ENCODE results near the gene ORM1. TPM values are rescaled to one million over a fixed set of nuclear protein-coding genes. Genes with fewer than 3 reads are reported as not detected.
"Not testable (repeated sequence)": the region's sequence is repeated elsewhere in the genome, so short reads cannot be mapped to it uniquely, and the experiment has no call there.

The ORM1 gene
- total RNA-seq (2014; rRNA removed; shearing (Covaris generic)): not detected in 2 replicates

DNA sequence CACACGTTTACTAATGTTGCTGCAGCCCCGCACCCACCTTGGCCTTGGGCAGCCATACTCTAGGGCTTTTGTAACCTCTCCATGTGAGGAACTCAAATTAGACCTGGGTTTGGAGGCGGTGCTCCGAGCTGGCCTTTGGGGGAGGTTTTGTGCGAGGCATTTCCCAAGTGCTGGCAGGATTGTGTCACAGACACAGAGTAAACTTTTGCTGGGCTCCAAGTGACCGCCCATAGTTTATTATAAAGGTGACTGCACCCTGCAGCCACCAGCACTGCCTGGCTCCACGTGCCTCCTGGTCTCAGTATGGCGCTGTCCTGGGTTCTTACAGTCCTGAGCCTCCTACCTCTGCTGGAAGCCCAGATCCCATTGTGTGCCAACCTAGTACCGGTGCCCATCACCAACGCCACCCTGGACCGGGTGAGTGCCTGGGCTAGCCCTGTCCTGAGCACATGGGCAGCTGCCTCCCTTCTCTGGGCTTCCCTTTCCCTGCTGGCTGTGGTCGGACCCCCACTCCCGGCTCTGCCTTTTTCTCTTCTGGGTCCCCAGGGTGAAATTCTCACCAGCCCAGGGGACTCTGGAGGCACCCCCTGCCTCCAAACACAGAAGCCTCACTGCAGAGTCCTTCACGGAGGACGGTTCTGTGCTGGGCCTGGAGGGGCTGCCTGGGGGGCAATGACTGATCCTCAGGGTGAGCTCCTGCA is at the start of gene ORM1:
Gene ORM1 (plus strand): TSS at position 268 of the 701 bp plus-strand sequence. CDS start 36 bp downstream, at position 304.
- DNase-seq (ENCODE audit: low read depth): not testable (repeated sequence)

DNA sequence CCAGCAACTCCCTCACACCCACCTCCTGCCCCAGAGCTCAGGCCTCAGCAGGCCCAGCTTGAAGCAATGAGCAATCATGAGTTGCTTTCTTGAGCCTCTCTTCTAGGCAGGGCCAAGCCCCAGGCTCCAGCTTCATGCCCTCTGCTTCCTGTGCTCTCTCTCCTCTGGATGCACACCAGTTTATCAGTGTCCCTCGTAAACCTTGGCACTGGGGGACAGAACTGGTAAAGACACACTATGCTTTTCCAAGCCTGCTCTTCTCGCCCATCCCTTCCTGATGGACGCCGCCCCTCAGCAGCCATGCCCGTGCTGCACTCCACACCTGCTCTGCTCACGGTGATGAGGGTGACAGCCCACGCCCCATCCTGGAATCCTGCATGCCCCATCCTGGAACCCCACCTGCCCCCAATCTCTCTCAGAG is 49.4 kb upstream of the ORM1 start:
- DNase-seq (ENCODE audit: low read depth): no peak

DNA sequence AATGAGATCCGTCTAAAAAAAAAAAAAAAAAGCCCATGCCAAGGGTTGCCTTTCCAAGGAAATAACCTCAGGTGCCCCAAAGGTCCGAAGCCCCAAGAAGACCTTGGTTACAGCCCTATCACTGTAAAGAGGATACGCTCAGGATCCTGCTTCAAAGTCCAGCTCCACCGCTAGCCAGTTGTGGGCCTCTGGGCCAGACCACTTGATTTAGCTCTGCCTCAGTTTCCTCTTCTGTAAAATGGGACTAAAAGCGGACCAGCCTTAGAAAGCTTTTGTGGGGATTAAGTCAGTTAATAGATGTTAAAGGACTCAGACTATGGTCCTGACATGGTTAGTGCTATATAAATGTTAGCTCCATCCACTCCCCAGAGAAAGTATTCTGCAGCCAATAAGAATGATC is 48.7 kb upstream of the ORM1 start:
- DNase-seq (ENCODE audit: low read depth): no peak

DNA sequence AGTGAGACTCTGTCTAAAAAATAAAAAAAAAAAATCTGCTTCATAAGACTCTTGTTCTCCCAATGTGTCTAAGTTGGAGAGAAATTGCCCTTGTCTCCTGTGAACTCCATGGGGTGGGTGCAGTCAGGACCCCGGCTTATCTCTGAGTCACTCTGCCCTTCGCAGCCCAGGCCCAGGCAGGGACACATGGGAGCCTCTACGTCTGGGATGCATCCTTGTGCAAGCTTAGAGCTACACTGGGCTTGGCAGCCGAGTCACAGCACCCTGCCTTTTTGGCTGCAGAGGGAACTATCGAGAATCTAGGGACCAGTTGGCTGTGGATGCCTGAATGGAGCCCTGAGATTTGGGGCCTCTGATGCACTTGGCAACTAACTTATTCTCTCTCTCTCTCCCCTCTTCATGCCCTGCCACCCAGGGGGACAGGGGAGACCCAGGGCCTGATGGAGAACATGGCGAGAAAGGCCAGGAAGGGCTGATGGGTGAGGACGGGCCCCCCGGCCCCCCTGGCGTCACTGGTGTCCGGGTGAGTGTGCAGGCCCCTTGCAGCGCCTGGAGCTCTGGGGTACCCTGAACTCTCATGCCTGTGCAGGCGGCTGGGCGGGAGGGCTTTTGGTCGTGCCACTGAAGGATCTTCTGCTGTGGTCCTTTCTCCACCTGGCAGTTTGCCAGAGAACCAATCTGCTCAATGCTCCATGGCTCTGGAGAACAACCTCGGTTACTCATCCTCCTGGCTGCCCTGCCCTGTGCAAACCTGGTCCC is 47.5 kb upstream of the ORM1 start:
- DNase-seq (ENCODE audit: low read depth): peak; percentile 35

DNA sequence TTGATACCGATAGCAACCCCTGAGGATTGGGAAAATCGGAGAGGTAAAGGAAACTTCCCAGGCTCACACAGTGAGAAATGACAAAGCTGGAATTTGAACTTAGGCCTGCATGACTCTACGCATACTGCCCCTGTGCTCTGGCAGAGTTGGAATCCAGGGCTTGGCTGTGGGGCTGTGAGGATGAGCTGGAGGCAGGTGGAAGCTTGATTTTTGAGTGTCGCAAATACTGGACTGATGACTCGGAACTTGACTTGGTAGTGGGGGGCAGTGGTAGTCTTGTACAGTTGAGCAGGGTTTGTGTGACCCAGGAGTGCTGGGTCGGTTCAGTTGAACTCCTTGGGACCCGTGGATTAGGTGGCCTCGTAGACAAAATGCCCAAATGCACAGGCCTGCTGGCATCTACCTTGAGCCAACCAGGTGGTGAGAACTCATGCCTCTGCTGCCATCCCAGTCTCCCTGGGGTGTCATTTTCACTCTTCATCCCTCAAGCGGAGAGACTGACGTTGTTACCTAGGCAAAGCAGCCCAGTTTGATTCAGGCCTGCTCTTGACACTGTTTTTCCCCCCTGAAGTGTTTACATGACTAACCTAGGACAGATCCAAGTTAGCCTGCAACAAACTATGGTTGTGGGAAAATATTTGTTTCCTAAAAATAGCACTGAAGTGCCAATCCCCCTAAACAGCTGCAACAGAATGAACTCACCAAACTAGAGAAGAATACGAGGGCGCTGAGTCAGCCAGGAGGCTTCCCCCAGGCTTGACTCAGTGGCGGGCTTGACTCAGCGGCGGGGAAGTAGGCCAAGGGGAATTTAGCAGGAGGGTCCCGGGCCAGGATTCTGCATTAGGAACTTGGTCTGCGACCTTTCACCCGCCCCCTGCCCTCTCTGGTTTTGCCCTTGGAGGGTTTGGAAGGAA is 45.7 kb upstream of the ORM1 start:
- DNase-seq (ENCODE audit: low read depth): peak; percentile 95

DNA sequence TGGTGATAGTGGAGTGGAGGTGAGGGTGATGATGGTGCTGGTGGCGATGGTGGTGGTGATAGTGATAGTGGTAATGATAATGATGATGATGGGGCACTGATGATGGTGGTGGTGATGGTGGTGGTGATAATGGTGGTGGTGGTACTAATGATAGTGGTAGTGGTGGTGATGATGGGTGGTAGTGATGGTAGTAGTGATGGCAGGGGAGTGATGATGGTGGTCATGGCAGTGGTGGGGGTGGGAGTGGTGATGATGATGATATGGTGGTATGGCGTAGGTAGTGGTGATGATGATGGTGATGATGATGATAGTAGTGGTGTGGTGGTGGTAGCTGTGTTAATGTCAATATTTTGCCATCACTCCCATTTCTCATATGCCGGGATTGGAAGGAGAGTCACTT is 44.5 kb upstream of the ORM1 start:
- no peak for DNase-seq (ENCODE audit: low read depth)

DNA sequence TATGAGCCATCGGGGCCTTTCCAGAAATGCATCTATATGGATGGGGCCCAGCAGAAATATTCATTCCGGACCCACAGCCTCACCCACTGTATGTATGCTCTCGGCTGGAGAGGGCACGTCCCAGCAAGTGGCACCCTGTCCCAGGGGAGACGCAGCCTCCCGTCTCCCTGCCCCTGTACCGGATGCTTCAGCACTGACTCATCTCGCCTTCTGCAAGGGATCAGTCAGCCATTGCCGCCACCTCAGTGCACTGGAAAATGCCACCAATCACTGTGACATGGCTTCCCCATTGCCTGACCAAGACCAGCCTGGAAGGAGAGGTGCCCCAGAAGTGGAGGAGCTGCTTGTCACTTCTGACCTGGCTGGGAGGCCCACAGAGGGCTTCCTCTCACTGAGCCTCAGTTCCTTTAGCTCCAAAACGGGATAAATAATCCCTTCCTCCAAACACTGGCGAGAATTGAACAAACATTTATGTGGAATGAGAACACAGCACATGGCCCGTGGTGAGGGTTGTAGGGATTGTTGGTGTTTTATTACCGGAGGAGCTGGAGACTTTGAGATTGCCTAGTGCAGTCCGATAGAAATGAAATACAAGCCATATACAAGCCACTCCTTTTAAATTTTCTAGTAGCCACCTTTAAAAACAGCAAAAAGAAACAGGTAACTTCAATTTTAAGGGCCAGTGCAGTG is 43.9 kb upstream of the ORM1 start:
- DNase-seq (ENCODE audit: low read depth): peak; percentile 82

DNA sequence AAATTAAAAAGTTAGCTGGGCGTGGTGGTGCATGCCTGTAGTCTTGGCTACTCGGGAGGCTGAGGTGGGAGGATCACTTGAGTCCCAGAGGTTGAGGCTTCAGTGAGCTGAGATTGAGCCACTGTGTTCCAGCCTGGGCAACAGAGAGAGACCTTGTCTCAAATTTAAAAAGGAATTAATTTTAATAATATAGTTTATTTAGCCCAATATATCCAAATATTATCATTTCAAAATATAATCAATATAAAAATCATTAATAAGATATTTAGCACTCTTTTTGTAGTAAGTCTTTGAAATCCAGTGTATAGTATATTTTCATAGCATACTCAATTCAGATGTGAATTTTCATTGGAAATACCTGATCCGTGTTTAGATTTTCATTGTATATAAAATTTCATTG is 43.2 kb upstream of the ORM1 start:
- no peak for DNase-seq (ENCODE audit: low read depth)

DNA sequence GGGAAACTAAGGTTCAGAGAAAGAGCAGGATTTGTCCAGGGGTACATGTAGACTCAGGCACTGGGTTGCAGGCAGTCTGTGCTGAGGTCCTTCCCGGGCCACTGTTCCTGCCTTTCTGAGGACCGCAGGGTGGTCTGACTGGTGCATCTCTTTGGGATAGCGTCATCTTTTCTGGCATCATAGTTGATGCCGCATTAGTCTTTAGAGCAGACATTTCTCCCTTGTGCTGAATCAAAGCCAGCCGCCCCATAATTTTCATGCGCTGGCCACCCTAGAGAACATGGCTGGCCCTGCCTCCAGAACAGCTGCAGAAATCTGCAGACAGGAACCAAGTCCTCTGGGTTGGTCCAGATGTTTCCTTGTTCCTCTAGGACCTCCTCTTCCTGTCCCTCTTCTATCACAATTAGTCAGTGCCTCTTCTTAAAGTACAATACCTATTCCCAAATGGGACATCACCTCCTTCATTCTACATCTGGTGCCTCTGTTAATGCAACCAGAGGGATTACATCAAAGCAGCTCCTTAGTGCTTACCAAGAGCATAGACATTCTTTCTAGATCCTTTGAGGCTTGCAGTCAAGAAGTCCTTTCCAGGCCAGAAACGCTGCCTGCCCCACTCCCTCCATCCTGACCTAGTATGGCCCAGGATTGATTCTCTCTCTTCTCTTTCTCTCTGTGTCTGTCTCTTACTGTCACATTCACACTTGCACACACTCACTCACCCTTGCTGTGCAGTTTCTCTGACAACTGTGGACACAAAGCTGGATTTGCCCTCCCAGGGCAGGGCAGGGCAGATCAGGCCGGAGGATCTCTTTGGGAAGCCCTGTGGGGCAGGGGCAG is 42.0 kb upstream of the ORM1 start:
- no peak for DNase-seq (ENCODE audit: low read depth)

DNA sequence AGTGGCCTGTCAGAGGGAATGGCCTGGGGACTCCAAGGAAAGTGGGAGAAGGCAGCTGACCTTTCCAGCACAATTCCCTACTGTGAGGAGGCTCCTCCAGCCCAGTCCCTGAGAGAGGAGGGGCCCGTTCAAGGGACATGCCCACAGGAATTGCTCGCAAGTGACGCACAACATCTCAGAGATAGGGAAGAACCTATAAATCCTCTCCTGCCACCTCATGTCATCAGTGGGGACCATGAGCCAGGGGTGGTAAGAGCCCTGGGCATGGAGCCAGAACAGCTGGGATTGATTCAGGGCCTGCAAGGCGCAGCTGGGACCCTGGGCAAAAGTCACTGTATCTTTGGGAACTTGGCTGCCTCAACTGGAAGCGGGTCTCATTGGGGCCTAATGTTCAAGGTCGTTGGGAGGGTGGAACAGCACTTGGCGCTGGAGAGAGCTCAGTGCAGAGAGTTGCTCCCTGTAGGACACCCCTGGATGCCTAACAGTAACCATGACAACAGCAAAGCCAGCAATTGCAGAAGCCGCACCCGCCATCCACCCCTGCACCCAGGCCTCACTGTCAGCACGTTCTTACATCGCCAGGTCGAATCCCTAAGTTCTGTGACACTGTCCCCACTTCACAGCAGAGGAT is 41.3 kb upstream of the ORM1 start:
- DNase-seq (ENCODE audit: low read depth): peak; percentile 92

DNA sequence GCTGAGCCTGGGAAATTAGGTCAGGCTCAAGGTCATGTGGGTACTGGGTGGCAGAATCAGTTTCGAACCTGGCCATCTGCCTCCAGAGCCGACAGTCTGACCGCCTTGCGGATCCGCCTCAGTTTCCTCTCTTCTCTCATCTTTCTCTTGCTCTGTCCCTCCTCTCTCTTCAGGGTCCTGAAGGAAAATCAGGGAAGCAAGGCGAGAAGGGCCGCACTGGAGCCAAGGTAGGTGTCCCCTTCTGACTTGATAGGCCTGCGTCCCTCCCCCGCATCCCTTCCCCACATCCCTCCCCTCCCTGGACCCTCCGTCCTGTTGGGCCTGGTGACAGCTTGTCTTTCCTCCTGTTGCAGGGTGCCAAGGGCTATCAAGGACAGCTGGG is 40.8 kb upstream of the ORM1 start:
- no peak for DNase-seq (ENCODE audit: low read depth)

DNA sequence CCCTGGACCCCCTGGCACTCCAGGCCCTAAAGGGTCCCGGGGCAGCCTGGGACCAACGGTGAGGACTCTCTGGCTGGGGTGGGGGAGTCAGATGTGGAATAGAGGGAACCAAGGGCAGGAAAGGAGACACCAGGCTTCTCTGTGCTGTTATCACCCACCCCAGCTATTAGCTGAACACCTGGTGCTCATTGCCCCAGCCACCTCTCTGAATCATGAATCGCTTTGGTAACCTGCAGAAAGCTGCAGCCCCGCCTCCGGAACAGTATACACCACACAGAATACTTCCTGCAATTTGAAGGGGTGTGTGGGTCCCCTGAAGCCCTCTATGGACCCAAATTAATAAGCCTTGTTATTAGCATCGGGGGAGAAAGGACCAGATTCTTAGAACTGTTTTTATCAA is 40.4 kb upstream of the ORM1 start:
- no peak for DNase-seq (ENCODE audit: low read depth)

DNA sequence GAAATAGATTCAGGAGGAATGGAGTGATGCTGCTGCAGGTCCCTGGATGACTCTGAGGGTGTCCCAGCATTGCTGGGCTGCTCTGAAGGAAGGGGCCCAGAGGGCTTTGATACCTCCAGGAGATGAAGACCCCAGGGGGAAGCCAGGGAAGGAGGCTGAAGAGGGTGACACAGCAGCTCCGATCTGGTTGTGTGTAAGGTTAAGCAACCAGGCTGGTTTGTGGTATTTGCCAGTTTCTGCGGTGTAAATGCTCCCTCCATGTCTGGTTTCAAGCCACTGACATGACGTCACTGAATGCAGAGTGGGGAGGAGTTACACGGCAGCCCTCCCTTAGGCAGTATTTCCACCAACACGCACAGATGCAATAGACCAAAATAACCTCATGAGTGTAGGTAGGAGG is 40.0 kb upstream of the ORM1 start:
- peak; percentile 95 for DNase-seq (ENCODE audit: low read depth)

DNA sequence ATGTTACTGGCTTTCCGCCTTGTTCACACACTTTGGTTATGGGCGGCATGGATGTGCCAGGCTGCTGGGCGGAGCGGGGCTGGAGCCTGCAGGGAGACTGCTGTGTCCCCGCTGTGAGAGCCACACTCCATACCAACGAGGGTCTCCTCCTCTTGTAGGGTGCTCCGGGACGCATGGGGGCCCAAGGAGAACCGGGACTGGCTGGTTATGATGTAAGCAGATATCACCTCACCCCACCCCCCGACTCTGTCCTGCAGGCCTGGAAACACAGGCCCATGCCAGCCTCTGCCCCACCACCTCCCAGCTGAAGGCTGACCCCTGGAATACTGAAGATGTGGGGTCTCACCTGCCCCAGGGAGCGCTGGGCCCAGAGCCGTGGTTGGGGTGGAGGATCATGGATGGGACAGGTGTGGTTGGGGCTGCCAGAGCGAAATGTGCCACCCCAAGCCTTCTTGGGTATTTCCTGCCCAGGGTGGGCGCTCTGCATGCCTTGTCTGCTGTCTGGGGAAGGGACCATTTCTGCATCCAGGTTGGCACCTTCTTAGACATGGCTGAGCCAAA is 39.3 kb upstream of the ORM1 start:
- DNase-seq (ENCODE audit: low read depth): no peak

DNA sequence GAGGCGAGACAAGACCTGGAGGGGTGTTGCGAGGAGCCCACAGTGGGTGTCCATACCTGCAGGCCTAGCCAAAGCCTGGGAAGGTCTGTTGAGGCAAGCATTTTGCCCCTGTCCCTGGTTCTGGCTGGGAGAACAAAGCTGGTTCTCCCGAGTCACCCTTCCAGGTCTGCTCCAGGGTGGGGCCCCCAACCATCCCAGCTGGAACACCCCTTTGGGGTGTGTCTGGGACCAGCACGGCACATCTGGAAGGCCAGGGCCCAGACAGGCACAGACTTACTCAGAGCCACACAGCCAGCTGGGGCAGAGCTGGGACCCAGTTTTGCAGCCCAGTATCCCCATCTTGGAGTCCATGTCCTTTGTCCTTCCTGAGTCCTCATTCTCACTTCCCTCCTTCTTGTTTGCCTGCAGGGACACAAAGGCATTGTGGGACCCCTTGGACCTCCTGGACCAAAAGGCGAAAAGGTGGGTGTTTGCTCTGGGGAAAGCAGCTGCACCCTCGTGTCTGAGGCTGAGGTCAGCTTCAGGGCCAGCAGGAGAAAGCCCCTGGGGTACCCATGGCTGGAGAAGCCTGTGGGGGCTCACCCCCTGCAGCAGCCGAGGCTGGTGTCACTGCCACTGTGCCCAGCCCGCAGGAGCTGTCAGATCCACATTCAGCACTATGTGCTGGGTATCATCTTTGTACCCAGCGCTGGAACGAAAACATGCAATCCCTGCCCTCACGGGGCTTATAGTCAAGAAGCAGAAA is 38.4 kb upstream of the ORM1 start:
- DNase-seq (ENCODE audit: low read depth): no peak

DNA sequence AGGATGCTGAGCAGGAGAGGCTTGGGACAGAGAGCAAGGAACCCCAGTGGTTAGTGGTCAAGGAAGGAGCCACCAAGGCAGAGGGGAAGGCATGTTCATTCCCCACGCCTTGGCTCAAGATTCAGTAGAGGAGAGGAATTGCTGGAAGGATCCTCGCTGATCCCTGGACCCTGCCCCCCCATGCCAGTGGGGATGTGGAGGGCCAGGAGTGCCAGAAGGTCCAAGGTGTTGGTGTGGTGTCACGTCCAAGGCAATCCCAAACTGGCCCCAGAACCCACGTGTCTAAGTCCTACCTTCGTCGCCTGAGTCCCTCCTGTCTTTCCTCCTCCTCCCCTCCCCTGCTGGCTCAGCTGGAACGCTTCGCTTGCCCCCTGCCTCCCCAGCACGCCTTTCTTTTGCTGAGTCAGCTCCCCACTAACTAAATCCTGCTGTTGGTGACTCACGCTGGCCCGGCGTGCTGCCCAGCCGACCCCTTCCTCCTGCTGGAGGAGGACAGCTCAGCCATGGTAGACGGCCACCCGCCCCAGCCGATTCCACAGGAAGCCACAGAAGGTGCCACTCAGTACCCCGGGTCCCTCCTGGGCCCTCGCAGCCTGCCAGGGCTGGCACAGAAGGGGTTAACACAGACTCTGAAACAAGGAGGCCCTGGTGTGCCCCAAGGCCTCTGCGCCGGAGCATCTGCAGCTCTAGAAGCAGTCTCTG is 37.6 kb upstream of the ORM1 start:
- peak; percentile 93 for DNase-seq (ENCODE audit: low read depth)

DNA sequence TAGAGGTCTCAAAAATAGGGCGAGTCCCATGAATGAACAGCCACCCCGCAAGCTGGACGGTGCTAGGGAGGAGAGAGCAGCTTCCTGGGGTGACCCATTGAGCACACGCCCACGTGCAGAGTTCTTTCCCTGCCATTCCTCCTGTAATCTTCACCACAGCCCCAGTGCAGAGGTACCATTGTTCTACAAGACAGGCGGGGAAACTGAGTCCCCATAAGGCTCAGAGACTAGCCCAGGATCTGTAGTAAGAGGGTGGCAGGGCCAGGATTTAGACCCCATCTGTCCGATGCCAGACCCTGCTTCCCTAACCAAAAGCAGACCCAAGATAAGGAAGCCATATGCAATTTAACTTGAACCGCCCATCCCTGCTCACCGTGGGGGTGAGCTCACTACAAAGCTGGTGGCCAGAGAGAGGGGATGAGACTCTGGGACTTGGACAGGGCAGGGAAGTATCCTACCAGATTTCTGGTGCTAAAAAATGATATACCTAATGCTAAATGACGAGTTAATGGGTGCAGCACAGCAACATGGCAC is 36.7 kb upstream of the ORM1 start:
- no peak for DNase-seq (ENCODE audit: low read depth)
